HepG2 (cell line): ENCODE data around the gene TAS1R1. TPM values are rescaled to one million over a fixed set of nuclear protein-coding genes. Genes with fewer than 3 reads are reported as not detected.

Experiments used
- AFF4 ChIP-seq: sonication (generic); formaldehyde crosslinking; IDR thresholded peaks from 2 replicates; pipeline ENCODE4 v1.4.0; 2020; ENCODE audit warnings: missing genetic modification reagents
- ARID2 ChIP-seq: sonication (generic); formaldehyde crosslinking; IDR thresholded peaks from 2 replicates; pipeline ENCODE4 v1.8.1; 2022; ENCODE audit warnings: mild to moderate bottlenecking, missing genetic modification reagents, borderline replicate concordance
- CCAR2 ChIP-seq: fragments of 200-400 bp; formaldehyde crosslinking; optimal IDR thresholded peaks from 2 replicates; pipeline ENCODE3; 2018; ENCODE audit warnings: low read depth, mild to moderate bottlenecking, low read length, moderate library complexity
- PAWR ChIP-seq: sonication (generic); formaldehyde crosslinking; IDR thresholded peaks from 2 replicates; pipeline ENCODE4 v1.4.0; 2020; ENCODE audit warnings: missing genetic modification reagents, mild to moderate bottlenecking, borderline replicate concordance
- PAXIP1 ChIP-seq: sonication (generic); formaldehyde crosslinking; conservative IDR thresholded peaks from 2 replicates; pipeline ENCODE4 v1.4.0; 2020; ENCODE audit warnings: mild to moderate bottlenecking, missing genetic modification reagents, moderate library complexity
- POLR2A ChIP-seq, 2 experiments: IDR thresholded peaks; 2 replicates each; pipeline ENCODE4 v1.6.1; 2011; ENCODE audit warnings: low read depth in 2 of 2, low read length in 2 of 2, mild to moderate bottlenecking in 1 of 2, moderate library complexity in 1 of 2; ENCODE audit not compliant: insufficient read depth in 1 of 2
- SNRNP70 ChIP-seq: fragments of 200-400 bp; formaldehyde crosslinking; IDR thresholded peaks from 2 replicates; pipeline ENCODE4 v1.6.1; 2017; ENCODE audit warnings: mild to moderate bottlenecking, low read depth, low read length, moderate library complexity
- STAG1 ChIP-seq: sonication (generic); formaldehyde crosslinking; IDR thresholded peaks from 2 replicates; pipeline ENCODE4 v1.4.0; 2020; ENCODE audit warnings: missing genetic modification reagents
- ZNF530 ChIP-seq: sonication (generic); formaldehyde crosslinking; IDR thresholded peaks from 2 replicates; pipeline ENCODE4 v1.5.0; 2020; ENCODE audit warnings: low read depth, mild to moderate bottlenecking, missing genetic modification reagents
- polyA plus RNA-seq, 8 experiments: library from polyadenylated mRNA; depleted of rRNA in 3 of 8; stranded (reverse) in 7 of 8; unstranded in 1 of 8; fragments of >200 nt; fragmentation: Illumina TruSeq in 4 of 8; extraction: Trizol in 4 of 8; gene quantifications; 2 replicates each; pipeline versions ENCODE4 v1.2.1 to v1.2.3, GENCODE V29; 2011 to 2016; ENCODE audit warnings: low read depth in 4 of 8, missing spikeins in 1 of 8, mixed read lengths in 1 of 8; ENCODE audit not compliant: insufficient read depth in 1 of 8
- total RNA-seq, 5 experiments: library from RNA; depleted of rRNA; stranded (reverse); fragments of >200 nt; fragmentation: Illumina TruSeq; extraction: Trizol; gene quantifications; 2 replicates each; pipeline ENCODE4 v1.2.3, GENCODE V29; 2016; ENCODE audit warnings: low read depth in 1 of 5
- TF ChIP-seq, protein P1 (sequence below): IDR thresholded peaks from 2 replicates; pipeline ENCODE4 v1.6.1; 2016; ENCODE audit warnings: low read depth, missing genetic modification reagents, missing compliant biosample characterization
- TF ChIP-seq, protein P2 (sequence below): sonication (generic); formaldehyde crosslinking; IDR thresholded peaks from 2 replicates; pipeline ENCODE4 v1.4.0; 2020; ENCODE audit warnings: missing genetic modification reagents

Gene TAS1R1
- total and polyA plus RNA-seq, 2 of the 13 experiments (the other 11 are each of a cell fraction or from before 2014, with no cell fraction given) = 1.4 to 1.6 TPM

- TF ChIP-seq PAXIP1 = peak; percentile 53
- TF ChIP-seq STAG1 = peak; percentile 67
- TF ChIP-seq POLR2A (IDR thresholded peaks at IDR 0.05; ENCODE audit: insufficient read depth in 1 of 2, low read depth in 2 of 2, low read length in 2 of 2) = peak; percentile 87 to 91
- TF ChIP-seq, protein P1, sequence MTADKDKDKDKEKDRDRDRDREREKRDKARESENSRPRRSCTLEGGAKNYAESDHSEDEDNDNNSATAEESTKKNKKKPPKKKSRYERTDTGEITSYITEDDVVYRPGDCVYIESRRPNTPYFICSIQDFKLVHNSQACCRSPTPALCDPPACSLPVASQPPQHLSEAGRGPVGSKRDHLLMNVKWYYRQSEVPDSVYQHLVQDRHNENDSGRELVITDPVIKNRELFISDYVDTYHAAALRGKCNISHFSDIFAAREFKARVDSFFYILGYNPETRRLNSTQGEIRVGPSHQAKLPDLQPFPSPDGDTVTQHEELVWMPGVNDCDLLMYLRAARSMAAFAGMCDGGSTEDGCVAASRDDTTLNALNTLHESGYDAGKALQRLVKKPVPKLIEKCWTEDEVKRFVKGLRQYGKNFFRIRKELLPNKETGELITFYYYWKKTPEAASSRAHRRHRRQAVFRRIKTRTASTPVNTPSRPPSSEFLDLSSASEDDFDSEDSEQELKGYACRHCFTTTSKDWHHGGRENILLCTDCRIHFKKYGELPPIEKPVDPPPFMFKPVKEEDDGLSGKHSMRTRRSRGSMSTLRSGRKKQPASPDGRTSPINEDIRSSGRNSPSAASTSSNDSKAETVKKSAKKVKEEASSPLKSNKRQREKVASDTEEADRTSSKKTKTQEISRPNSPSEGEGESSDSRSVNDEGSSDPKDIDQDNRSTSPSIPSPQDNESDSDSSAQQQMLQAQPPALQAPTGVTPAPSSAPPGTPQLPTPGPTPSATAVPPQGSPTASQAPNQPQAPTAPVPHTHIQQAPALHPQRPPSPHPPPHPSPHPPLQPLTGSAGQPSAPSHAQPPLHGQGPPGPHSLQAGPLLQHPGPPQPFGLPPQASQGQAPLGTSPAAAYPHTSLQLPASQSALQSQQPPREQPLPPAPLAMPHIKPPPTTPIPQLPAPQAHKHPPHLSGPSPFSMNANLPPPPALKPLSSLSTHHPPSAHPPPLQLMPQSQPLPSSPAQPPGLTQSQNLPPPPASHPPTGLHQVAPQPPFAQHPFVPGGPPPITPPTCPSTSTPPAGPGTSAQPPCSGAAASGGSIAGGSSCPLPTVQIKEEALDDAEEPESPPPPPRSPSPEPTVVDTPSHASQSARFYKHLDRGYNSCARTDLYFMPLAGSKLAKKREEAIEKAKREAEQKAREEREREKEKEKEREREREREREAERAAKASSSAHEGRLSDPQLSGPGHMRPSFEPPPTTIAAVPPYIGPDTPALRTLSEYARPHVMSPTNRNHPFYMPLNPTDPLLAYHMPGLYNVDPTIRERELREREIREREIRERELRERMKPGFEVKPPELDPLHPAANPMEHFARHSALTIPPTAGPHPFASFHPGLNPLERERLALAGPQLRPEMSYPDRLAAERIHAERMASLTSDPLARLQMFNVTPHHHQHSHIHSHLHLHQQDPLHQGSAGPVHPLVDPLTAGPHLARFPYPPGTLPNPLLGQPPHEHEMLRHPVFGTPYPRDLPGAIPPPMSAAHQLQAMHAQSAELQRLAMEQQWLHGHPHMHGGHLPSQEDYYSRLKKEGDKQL (CRISPR knock-in tag) = 0 out of 2 replicates have a peak, but pooled peaks have one; percentile 13
- no peak for TF ChIP-seq CCAR2
- TF ChIP-seq ZNF530 (CRISPR knock-in tag) = no peak
- TF ChIP-seq ARID2 = peak; percentile 72
- TF ChIP-seq, protein P2, sequence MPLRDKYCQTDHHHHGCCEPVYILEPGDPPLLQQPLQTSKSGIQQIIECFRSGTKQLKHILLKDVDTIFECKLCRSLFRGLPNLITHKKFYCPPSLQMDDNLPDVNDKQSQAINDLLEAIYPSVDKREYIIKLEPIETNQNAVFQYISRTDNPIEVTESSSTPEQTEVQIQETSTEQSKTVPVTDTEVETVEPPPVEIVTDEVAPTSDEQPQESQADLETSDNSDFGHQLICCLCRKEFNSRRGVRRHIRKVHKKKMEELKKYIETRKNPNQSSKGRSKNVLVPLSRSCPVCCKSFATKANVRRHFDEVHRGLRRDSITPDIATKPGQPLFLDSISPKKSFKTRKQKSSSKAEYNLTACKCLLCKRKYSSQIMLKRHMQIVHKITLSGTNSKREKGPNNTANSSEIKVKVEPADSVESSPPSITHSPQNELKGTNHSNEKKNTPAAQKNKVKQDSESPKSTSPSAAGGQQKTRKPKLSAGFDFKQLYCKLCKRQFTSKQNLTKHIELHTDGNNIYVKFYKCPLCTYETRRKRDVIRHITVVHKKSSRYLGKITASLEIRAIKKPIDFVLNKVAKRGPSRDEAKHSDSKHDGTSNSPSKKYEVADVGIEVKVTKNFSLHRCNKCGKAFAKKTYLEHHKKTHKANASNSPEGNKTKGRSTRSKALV (CRISPR knock-in tag) = peak; percentile 71; the same call in 1 of the 2 replicates
- TF ChIP-seq AFF4 (CRISPR knock-in tag) = no peak
- TF ChIP-seq PAWR (CRISPR knock-in tag) = no peak
- TF ChIP-seq SNRNP70 = no peak
Measured at GRCh38 chr1:6554031-6554906, 838 bp upstream of the TAS1R1 start, which contains the start of gene NOL9 (continued).
